NCI-H1930 (cell line): Measurements from ENCODE around the gene ABCA5.
"Not testable (repeated sequence)": the region's sequence is repeated elsewhere in the genome, so short reads cannot be mapped to it uniquely, and the experiment has no call there.

ENCODE experiments used
- DNase-seq, 2 experiments: peaks; one replicate each; lab custom pipeline; 2025; lab: John Stamatoyannopoulos, UW

ABCA5 gene

GRCh38 chr17:69198238-69198637 is 128.7 kb downstream of the ABCA5 start:
- no peak for DNase-seq

DNA sequence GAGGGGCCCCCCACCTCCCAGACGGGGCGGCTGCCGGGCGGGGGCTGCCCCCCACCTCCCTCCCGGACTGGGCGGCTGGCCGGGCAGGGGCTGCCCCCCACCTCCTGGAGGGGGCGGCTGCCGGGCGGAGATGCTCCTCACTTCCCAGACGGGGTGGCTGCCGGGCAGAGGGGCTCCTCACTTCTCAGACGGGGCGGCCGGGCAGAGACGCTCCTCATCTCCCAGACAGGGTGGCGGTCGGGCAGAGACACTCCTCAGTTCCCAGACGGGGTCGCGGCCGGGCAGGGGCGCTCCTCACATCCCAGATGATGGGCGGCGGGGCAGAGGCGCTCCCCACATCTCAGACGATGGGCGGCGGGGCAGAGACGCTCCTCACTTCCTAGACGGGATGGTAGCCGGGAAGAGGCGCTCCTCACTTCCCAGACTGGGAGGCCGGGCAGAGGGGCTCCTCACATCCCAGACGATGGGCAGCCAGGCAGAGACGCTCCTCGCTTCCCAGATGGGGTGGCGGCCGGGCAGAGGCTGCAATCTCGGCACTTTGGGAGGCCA is 130.8 kb downstream of the ABCA5 start:
- not testable (repeated sequence) for DNase-seq
